Thyroid gland (tissue), 4 donors: ENCODE data around the gene CXCR4. TPM values are rescaled to one million over a fixed set of nuclear protein-coding genes. Genes with fewer than 3 reads are reported as not detected.

Source experiments
- DNase-seq, 2 donors: peaks; one replicate each; pipeline ENCODE4 v3.0.0-alpha.2; 2019
- H3K27ac ChIP-seq, 3 donors: fragments of 200-600 bp; sonication (generic); 1 replicate in 2 of 3; 2 replicates in 1 of 3; pipeline ENCODE4 v1.5.1; 2016 to 2019; ENCODE audit warnings: mild to moderate bottlenecking in 1 of 3, moderate library complexity in 1 of 3
- H3K27me3 ChIP-seq: fragments of 200-600 bp; sonication (generic); one replicate; pipeline ENCODE4 v1.5.1; 2019
- H3K36me3 ChIP-seq, 2 donors: fragments of 200-600 bp; sonication (generic); one replicate each; pipeline ENCODE4 v1.5.1; 2016 to 2019
- H3K4me1 ChIP-seq, 2 donors: fragments of 200-600 bp; sonication (generic); one replicate each; pipeline ENCODE4 v1.5.1; 2017 to 2019
- H3K4me3 ChIP-seq, 3 donors: fragments of 200-600 bp; sonication (generic); replicated peaks in 1 of 3; 1 replicate in 2 of 3; 2 replicates in 1 of 3; pipeline ENCODE4 v1.5.1; 2016; ENCODE audit warnings: mild to moderate bottlenecking in 1 of 3
- H3K9me3 ChIP-seq: fragments of 200-600 bp; sonication (generic); one replicate; pipeline ENCODE4 v1.5.1; 2017
- POLR2A ChIP-seq, 2 donors: fragments of 450-650 bp; IDR thresholded peaks; one replicate each; pipeline ENCODE4 v1.6.1; 2017; ENCODE audit warnings: antibody characterized with exemption in 2 of 2, mild to moderate bottlenecking in 2 of 2, moderate library complexity in 1 of 2
- WGBS, 2 donors: methylation state at CpG; one replicate each; pipeline ENCODE4 v1.1.5; 2017; 5-methylcytosine and 5-hydroxymethylcytosine counted together
- intact Hi-C: fragments of 100-400 bp; cut with DNase I; formaldehyde crosslinking; loops from one replicate; pipeline ENCODE4 v1.15.1; 2023
- total RNA-seq, 4 donors: library from RNA; depleted of rRNA; stranded (reverse); fragments of >200 nt; gene quantifications; one replicate each; pipeline ENCODE4 v1.2.3, GENCODE V29; 2016
- TF ChIP-seq, protein P1 (sequence below), 6 experiments: fragments of 200-600 bp in 3 of 6; fragments of 450-650 bp in 3 of 6; sonication (generic) in 3 of 6; IDR thresholded peaks; one replicate each; pipeline ENCODE4 v1.5.1; 2016 to 2019; ENCODE audit warnings: antibody characterized with exemption in 6 of 6, mild to moderate bottlenecking in 2 of 6, inconsistent platforms in 1 of 6, moderate library complexity in 1 of 6

The CXCR4 gene
- total RNA-seq, result 10 to 100 TPM in 3 of 4 donors, 1 to 10 TPM in 1; 7.1 to 17.5 (median 13.5) TPM

GRCh38 chr2:136117909-136118818 is at the start of gene CXCR4:
Gene CXCR4, minus strand, starts transcription at chr2:136118149. Its CDS starts 89 bp downstream, at chr2:136118060.
- DNase-seq, result peak; percentile 69 to 80
- no peaks in the 10 kb centered on the region for H3K36me3 ChIP-seq
- H3K27ac ChIP-seq, result peak within 1 kb of the TSS in 1 of 3 donors; percentile 9
- 2 to 3% methylated on average over 37 to 41 of the region's 50 CpGs for WGBS, 2 donors
- H3K27me3 ChIP-seq, result no peaks in the 10 kb centered on the region
- H3K9me3 ChIP-seq, result no peaks in the 10 kb centered on the region
- intact Hi-C loops, result no loop called here
- peak within 1 kb of the TSS in 2 of 3 donors; percentile 18 to 31 for H3K4me3 ChIP-seq
- H3K4me1 ChIP-seq, result peaks cover 17 to 24% of the 10 kb centered on the region in 2 donors
- TF ChIP-seq, protein P1, sequence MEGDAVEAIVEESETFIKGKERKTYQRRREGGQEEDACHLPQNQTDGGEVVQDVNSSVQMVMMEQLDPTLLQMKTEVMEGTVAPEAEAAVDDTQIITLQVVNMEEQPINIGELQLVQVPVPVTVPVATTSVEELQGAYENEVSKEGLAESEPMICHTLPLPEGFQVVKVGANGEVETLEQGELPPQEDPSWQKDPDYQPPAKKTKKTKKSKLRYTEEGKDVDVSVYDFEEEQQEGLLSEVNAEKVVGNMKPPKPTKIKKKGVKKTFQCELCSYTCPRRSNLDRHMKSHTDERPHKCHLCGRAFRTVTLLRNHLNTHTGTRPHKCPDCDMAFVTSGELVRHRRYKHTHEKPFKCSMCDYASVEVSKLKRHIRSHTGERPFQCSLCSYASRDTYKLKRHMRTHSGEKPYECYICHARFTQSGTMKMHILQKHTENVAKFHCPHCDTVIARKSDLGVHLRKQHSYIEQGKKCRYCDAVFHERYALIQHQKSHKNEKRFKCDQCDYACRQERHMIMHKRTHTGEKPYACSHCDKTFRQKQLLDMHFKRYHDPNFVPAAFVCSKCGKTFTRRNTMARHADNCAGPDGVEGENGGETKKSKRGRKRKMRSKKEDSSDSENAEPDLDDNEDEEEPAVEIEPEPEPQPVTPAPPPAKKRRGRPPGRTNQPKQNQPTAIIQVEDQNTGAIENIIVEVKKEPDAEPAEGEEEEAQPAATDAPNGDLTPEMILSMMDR (IDR thresholded peaks at IDR 0.05), result no peak
- TF ChIP-seq POLR2A (IDR thresholded peaks at IDR 0.05), result peak in 1 of 2 donors; percentile 73

DNA sequence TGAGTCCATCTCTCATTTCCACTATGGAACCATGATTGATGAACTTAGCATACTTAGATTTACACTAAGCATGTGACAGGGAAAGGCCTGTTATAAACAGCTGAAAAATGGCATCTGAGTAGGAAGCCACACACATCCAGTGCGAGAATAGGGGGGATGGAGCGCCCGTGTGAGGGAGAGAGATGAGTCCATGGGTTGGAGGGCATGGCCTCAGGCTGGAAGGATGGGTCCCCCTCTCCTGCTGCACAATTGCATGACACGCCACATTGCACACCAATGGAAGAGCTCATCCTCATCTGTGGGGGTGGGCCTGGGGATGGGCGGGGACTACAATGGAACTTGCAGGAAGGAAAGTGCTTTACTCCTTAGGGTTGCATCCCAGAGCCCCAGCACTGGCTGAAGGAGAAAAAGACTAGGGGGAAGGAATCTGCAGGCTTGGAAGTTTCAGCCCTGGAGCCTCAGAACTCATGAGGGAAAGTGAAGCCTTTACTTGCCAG is 46.4 kb upstream of the CXCR4 start:
- no peak overlapping the region for H3K4me3 ChIP-seq
- WGBS, 2 donors, result 85 to 89% methylated on average over 5 of the region's 5 CpGs
- H3K9me3 ChIP-seq, result no peaks in the 10 kb centered on the region
- intact Hi-C loops, result no loop called here
- H3K27ac ChIP-seq, result no peak overlapping the region
- TF ChIP-seq POLR2A (IDR thresholded peaks at IDR 0.05), result no peak
- TF ChIP-seq, protein P1 (IDR thresholded peaks at IDR 0.05), result no peak
- H3K36me3 ChIP-seq, result no peaks in the 10 kb centered on the region
- DNase-seq, result no peak
- H3K27me3 ChIP-seq, result no peaks in the 10 kb centered on the region
- H3K4me1 ChIP-seq, result no peaks in the 10 kb centered on the region

- DNase-seq, result no peak
- WGBS, 2 donors, result 50 to 59% methylated on average over 1 of the region's 1 CpG
- no peak overlapping the region for H3K4me3 ChIP-seq
- H3K36me3 ChIP-seq, result no peaks in the 10 kb centered on the region
- no peaks in the 10 kb centered on the region for H3K4me1 ChIP-seq
- no peaks in the 10 kb centered on the region for H3K27me3 ChIP-seq
- intact Hi-C loops, result no loop called here
- H3K27ac ChIP-seq, result no peak overlapping the region
- H3K9me3 ChIP-seq, result no peaks in the 10 kb centered on the region
- TF ChIP-seq, protein P1 (IDR thresholded peaks at IDR 0.05), result no peak
- no peak for TF ChIP-seq POLR2A (IDR thresholded peaks at IDR 0.05)
Measured at GRCh38 chr2:136162438-136162837, 44.5 kb upstream of the CXCR4 start.

DNA sequence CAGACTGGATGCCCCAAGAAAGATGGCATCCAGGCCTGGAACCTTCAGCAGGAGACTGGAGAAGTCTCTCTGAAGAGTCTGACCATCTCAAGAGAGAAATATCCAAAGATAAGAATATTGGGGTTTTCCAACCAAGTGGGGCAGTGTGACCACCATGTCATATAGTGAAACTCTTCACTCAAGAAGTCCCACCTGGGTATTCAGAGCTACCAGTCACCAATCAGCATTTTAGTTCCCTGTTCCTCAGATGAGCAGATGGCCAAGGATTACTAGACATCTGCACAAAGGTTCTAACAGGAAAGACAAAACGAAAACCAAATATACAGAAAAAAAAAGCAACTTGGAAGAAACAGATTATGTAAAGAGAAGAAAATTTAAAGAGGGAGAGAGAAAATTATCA is 38.5 kb upstream of the CXCR4 start:
- WGBS, 2 donors, result 85% methylated on average over 1 of the region's 1 CpG
- intact Hi-C loops, result no loop called here

More for the DNA sequence above, 38.5 kb upstream of the CXCR4 start:
- TF ChIP-seq, protein P1 (IDR thresholded peaks at IDR 0.05), result no peak
- TF ChIP-seq POLR2A (IDR thresholded peaks at IDR 0.05), result no peak
- Histone ChIP-seq H3K9me3 (no peaks in the 10 kb centered on the region), H3K4me3 (no peak overlapping the region), H3K4me1 (no peaks in the 10 kb centered on the region), H3K36me3 (no peaks in the 10 kb centered on the region), H3K27ac (no peak overlapping the region), H3K27me3 (no peaks in the 10 kb centered on the region)
- DNase-seq, result no peak
